Measurements from ENCODE around the gene SEMA3A.

SEMA3A gene

GRCh38 chr7:84022009-84022408 is 172.6 kb downstream of the SEMA3A start:
- TF ChIP-seq, protein P1, sequence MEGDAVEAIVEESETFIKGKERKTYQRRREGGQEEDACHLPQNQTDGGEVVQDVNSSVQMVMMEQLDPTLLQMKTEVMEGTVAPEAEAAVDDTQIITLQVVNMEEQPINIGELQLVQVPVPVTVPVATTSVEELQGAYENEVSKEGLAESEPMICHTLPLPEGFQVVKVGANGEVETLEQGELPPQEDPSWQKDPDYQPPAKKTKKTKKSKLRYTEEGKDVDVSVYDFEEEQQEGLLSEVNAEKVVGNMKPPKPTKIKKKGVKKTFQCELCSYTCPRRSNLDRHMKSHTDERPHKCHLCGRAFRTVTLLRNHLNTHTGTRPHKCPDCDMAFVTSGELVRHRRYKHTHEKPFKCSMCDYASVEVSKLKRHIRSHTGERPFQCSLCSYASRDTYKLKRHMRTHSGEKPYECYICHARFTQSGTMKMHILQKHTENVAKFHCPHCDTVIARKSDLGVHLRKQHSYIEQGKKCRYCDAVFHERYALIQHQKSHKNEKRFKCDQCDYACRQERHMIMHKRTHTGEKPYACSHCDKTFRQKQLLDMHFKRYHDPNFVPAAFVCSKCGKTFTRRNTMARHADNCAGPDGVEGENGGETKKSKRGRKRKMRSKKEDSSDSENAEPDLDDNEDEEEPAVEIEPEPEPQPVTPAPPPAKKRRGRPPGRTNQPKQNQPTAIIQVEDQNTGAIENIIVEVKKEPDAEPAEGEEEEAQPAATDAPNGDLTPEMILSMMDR (IDR thresholded peaks at IDR 0.05; ENCODE audit: low read depth, low read length, missing control alignments): no peak
- no peak for DNase-seq (ENCODE audit: extremely low read depth, low read depth)
- no peak overlapping the region for H3K4me3 ChIP-seq (replicated peaks; ENCODE audit: low read depth, low read length)

DNA sequence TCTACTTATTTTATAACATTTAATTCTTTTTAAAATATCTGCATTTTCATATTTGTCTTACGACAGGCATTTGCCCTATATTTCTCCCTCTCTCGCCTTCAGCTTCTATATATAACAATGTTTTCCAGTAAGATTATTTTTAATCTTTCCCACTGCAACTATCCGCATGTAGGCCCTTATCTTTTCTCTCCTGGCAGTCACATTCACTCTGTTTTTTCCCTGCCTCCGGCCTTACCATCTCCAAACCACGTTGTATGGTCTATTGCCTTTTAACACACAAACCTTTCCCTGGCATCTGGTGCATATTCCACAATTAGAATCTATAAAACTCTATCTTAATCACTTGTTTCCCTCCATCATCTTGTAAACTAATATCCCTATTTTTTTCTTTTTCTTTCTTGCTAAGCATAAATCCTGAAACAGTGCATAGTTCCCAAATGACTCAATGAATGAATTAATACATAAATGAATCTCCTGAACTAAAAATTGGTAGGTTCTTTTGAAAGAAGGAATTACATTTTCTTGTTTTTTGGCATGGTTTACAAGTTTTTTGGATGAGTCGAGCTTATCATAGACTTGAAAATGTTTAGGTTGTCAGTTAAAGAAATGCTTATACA is 173.2 kb downstream of the SEMA3A start:
- no peak overlapping the region for H3K4me3 ChIP-seq (replicated peaks; ENCODE audit: low read depth, low read length)
- DNase-seq (ENCODE audit: extremely low read depth, low read depth): no peak
- TF ChIP-seq, protein P1 (IDR thresholded peaks at IDR 0.05; ENCODE audit: low read depth, low read length, missing control alignments): no peak

- no peak overlapping the region for H3K4me3 ChIP-seq (replicated peaks; ENCODE audit: low read depth, low read length)
- DNase-seq (ENCODE audit: extremely low read depth, low read depth): no peak
- TF ChIP-seq, protein P1 (IDR thresholded peaks at IDR 0.05; ENCODE audit: low read depth, low read length, missing control alignments): no peak
These were observed 176.9 kb downstream of the SEMA3A start for GRCh38 chr7:84017651-84018050.

DNA sequence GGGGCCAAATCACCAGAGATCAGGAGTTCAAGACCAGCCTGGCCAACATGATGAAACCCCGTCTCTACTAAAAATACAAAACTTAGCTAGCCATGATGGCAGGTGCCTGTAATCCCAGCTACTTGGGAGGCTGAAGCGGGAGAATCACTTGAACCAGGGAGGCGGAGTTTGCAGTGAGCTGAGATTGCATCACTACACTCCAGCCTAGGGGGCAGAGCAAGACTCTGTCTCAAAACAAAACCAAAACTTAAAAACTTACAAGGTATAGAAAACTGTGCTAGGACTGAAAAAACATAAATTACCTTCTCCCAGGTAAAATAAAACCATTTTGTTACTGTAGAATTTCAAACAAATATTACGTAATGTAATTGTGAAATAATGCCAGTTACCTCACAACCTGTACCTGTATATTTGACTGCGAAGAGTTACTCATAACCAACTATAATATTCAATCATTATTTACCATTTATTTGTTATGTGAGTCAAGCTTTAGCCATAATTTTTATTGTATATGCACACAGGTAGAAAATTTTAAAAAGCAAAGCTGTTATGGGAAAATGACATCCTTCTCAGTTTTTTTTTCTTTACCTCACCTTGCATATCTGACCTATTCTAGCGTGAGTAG is 180.9 kb downstream of the SEMA3A start:
- DNase-seq (ENCODE audit: extremely low read depth, low read depth): no peak
- TF ChIP-seq, protein P1 (IDR thresholded peaks at IDR 0.05; ENCODE audit: low read depth, low read length, missing control alignments): no peak
- no peak overlapping the region for H3K4me3 ChIP-seq (replicated peaks; ENCODE audit: low read depth, low read length)

DNA sequence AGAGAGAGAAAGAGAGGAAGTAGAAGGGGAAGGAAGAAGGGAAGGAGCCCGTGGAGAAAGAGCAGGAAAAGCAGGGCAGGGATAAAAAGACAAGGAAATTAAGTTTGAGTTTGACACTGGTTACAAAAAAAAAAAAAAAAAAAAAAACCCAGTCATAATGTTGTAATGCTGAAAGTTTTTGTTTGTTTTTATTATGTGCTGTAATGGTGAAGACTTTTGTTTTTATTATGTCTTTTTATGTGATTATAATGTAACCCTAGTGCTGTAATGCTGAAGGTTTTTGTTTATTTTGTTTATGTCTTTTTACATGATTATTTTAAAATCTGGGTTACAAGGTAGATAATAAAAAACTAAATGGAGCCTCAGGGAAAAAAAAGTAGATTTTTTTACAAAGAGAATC is 184.8 kb downstream of the SEMA3A start:
- TF ChIP-seq, protein P1 (IDR thresholded peaks at IDR 0.05; ENCODE audit: low read depth, low read length, missing control alignments): no peak
- DNase-seq (ENCODE audit: extremely low read depth, low read depth): no peak
- H3K4me3 ChIP-seq (replicated peaks; ENCODE audit: low read depth, low read length): no peak overlapping the region

- DNase-seq (ENCODE audit: extremely low read depth, low read depth): no peak
- TF ChIP-seq, protein P1 (IDR thresholded peaks at IDR 0.05; ENCODE audit: low read depth, low read length, missing control alignments): no peak
- H3K4me3 ChIP-seq (replicated peaks; ENCODE audit: low read depth, low read length): no peak overlapping the region
These were observed 185.5 kb downstream of the SEMA3A start for GRCh38 chr7:84009051-84009450.
